HPDE6-E6E7 (cell line): Measurements from ENCODE around the gene HDAC7.
A peak's percentile ranks its signal among the peaks of the same experiment; 100 is the strongest.

Source experiments
- DNase-seq: peaks from one replicate; pipeline ENCODE4 v3.0.0; 2011; ENCODE audit warnings: missing footprints; ENCODE audit errors: extremely low spot score

The HDAC7 gene

GRCh38 chr12:47819896-47820630 is at the start of gene HDAC7:
TSS of gene HDAC7 (minus strand) at chr12:47819903. CDS start at chr12:47819785, 118 bp downstream.
- no peak for DNase-seq

GRCh38 chr12:47868552-47869031 is 48.9 kb upstream of the HDAC7 start:
- DNase-seq, result no peak

GRCh38 chr12:47868041-47868440 is 48.3 kb upstream of the HDAC7 start:
- no peak for DNase-seq

- peak; percentile 62 for DNase-seq
Observed at GRCh38 chr12:47867495-47867941, 47.8 kb upstream of the HDAC7 start.

GRCh38 chr12:47864646-47865235 is 45.0 kb upstream of the HDAC7 start:
- no peak for DNase-seq

DNA sequence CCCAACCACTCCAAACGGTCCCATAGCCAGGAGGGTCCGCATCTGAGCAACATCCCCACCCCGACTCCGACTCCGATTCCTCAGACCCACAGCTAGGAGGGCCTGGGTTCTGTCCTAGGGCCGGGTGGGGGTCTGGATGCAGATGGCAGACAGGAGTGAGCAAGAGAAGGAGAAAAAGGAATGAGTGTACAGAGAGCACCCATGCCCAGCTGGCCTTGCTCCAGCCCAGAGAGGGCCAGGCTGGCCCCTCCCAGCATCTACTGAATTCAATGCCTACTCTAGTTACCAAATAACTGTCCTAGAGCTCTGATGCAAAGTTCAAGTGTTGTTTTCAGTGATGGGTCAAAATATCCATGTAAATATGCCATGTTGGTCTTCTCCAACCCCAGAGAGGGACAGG is 44.3 kb upstream of the HDAC7 start:
- no peak for DNase-seq

- peak; percentile 97 for DNase-seq
Observed at GRCh38 chr12:47863467-47863866, 43.8 kb upstream of the HDAC7 start.

GRCh38 chr12:47862881-47863280 is 43.2 kb upstream of the HDAC7 start:
- DNase-seq, result no peak

DNA sequence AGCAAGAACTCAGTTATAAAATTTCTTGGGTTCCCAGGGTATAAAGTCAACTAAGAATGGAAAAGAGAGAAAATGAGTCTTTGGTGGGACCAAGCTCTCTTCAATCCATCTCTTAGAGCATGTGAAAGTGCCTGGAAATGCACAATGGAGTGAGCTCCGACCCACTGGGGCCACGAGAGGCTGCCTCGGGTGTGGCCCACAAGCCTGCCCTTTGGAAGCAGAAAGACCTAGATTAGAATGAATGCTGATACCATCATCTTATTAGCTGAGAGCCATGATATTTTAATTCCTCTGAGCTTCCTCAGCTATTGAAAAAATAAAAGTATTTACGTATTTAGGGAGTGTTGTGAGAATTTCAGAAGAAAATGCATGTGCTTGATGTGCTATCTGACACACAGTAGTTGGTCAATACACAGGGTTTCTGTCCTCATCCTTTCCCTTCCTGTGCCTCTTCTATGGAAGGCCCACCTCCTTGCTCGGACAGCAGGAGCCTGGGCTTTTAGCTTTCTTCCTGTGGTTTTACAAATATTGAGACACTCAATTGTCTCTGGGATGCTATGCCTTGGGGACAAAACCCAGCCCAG is 42.6 kb upstream of the HDAC7 start:
- no peak for DNase-seq

- no peak for DNase-seq
Observed at GRCh38 chr12:47860873-47861272, 41.2 kb upstream of the HDAC7 start.

DNA sequence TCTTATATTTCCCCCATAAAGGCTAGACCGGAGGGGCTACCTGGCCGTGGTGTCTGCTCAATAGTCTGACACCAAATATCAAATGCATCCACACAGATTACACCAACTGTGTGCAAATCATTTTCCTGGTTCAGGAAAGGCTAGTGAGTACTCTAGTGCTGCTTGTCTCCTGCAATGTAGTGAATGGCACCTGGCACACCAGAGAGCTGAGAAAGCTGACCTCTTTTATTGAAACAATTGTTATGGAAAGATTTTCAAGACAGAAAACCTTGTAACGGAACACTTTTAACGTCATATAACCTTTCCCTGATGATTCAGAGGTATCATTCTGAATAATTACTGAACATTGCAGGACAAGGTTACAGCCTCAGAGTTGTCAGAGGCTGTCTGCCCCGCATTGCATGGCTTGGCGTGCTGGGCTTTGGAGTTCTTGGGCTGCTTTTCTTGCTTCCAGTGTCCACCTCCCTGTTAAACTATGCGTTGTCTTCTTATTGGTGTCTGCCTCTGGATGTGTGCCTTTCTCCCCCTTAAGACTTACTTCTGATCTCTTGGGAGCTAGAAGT is 40.7 kb upstream of the HDAC7 start:
- DNase-seq, result no peak

GRCh38 chr12:47858511-47859266 is 39.0 kb upstream of the HDAC7 start:
- no peak for DNase-seq

GRCh38 chr12:47856721-47857575 is 37.2 kb upstream of the HDAC7 start:
- no peak for DNase-seq

DNA sequence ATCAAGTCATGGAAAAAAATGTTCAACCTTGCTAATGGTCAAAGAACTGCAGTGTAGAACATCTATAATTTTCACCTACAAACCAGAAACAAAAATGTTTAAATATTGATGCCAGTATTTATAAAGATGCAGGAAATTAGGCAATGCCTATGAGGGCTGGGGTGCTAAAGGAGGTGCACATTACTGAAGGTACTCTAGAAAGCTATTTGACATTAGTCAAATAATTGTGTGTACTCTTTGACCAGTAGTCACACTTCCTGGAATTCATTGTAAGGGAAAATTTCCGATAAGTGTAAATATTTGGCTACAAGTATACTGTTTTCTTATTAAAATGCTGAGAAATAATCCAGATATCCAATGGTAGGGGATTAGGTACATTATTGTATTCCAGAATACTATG is 36.4 kb upstream of the HDAC7 start:
- no peak for DNase-seq

DNA sequence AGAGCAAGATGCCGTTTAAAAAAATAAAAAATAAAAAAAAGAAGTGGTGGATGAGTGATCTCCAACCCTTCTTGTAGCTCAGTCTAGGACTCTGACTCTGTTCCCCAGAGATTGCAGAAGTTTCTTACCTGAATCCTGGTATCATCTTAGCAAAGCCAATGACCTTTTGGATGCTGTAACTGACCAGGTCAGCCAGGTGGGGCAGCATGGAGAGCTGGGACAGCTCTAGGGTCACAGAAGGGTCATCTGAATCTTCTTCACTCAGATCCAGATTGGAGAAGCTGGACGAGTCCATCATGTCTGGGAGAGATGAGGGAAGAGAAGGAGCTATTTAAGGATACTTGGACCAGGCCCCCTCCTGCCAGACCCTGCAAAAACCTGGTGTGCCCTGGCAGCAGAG is 35.8 kb upstream of the HDAC7 start:
- DNase-seq, result no peak

DNA sequence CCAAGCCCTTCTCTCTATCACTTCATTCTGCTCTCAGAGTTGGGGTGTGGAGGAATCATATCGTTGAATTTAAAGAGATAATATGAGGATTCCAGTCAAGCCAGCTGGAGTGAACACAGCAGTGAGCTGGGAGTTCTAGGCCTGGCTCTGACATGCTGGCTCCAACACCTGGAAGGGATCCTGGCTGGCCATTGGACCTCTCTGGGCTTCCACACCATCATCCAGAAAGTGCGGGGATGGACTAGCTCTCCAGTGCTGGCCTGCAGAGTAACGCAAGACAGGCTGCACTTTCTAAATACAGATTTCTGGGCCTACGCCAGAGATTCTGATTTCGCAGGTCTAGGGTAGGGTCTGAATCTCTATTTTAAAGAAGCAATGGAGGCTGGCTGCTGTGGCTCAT is 34.8 kb upstream of the HDAC7 start:
- no peak for DNase-seq

- no peak for DNase-seq
Observed at GRCh38 chr12:47852096-47852571, 32.4 kb upstream of the HDAC7 start.

- DNase-seq, result no peak
Observed at GRCh38 chr12:47851303-47851952, 31.7 kb upstream of the HDAC7 start.

- no peak for DNase-seq
Observed at GRCh38 chr12:47850153-47851084, 30.7 kb upstream of the HDAC7 start.
